HG03439 (cell line): ENCODE data around the gene OR6S1.
A peak's percentile ranks its signal among the peaks of the same experiment; 100 is the strongest.

ENCODE experiments used
- ATAC-seq: cut with Tn5 transposase; IDR thresholded peaks from one replicate; pipeline ENCODE4 v1.9.1; 2021; ENCODE audit warnings: mild to moderate bottlenecking, moderate library complexity; ENCODE audit not compliant: unreplicated experiment

Gene OR6S1, protein sequence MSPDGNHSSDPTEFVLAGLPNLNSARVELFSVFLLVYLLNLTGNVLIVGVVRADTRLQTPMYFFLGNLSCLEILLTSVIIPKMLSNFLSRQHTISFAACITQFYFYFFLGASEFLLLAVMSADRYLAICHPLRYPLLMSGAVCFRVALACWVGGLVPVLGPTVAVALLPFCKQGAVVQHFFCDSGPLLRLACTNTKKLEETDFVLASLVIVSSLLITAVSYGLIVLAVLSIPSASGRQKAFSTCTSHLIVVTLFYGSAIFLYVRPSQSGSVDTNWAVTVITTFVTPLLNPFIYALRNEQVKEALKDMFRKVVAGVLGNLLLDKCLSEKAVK

DNA sequence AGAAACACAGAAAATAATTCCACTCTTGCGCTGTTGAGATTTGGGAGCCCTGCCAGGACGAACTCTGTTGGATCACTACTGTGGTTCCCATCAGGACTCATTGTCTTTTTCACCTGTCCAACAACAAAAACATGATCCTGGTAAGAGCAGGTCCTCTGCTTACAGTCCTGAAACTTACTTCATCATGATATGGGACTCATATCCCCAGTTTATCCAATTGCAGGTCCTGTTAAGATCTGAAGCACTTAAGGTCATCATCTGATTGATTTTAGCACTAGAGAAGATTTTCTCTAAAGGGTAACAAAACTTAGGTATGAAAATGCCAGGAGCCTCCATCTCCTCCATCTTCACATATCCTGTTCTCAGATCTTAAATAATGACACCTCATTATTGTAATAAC is at the start of gene OR6S1:
Gene OR6S1 (minus strand): TSS at position 101 of the 400 bp plus-strand sequence. CDS start 0 bp downstream, at position 101.
- no peak for ATAC-seq

DNA sequence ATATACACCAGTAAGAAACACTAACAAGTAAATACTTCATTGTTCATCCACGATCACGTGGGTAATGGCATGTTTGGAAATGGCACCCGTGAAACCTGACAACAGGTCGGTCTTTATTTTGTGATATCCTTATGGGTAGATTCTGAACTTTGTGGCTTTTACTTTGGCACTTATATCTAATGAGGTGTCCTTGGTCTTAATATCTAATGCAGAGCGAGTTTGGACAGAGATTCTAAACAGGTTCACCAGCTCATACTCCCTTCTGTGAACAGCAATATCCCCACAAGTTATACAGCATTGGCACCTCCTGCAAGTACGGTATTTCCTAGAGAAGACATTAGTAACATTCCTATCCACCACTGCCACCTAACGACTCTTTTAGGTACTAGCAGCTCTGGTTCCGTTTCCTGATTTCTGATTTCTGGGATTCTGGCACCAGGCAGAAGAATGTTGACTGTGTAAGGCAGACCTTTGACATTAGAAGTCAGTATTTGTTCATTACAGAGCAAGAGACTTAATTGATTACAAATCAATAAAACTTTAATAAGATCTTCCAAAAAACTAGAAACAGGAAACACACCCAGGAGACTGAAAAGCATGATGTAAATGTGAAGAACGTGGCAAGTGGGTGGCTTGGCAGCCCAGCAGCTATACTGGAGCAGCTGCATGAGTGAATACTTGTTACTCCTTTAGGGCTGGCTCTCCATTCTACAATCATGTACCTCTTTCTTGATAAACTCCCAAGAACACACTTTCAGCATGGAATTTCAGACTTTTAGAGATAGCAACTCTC is 49.6 kb upstream of the OR6S1 start:
- peak; percentile 66 for ATAC-seq

DNA sequence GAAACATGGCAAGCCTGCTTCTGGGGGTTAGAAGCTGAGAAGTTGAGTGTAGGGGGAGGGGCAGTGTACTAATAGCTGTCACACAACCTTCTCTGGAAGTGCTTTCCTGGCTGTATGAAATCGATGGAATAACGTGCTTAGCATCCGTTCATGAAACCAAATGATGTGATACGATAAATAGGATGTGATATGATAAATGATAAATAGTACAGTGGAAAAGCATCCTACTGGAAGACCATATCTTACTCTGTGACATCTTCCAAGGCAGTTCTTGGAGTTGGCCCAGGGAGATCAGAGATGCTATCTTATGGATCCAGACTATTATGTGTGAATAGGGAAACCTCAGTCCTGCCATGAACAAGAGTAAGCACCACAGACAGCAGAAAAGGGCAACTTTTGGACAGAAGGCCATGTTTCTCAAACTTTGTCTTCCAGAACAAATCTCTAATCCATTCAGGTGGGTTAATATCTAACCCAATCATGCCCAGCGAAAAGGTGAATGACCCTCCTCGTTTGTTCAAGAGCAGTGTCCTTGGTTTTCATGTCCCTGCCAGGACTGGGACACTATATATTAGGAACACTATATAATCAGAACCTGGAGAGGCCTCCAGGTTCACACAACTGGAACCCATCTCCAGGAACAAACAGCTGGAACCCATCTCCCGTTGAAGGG is 46.8 kb upstream of the OR6S1 start, which contains the start of gene ANG:
Gene ANG (plus strand): TSS at position 598 of the 673 bp plus-strand sequence. CDS start 4,801 bp downstream, outside the sequence.
- no peak for ATAC-seq

DNA sequence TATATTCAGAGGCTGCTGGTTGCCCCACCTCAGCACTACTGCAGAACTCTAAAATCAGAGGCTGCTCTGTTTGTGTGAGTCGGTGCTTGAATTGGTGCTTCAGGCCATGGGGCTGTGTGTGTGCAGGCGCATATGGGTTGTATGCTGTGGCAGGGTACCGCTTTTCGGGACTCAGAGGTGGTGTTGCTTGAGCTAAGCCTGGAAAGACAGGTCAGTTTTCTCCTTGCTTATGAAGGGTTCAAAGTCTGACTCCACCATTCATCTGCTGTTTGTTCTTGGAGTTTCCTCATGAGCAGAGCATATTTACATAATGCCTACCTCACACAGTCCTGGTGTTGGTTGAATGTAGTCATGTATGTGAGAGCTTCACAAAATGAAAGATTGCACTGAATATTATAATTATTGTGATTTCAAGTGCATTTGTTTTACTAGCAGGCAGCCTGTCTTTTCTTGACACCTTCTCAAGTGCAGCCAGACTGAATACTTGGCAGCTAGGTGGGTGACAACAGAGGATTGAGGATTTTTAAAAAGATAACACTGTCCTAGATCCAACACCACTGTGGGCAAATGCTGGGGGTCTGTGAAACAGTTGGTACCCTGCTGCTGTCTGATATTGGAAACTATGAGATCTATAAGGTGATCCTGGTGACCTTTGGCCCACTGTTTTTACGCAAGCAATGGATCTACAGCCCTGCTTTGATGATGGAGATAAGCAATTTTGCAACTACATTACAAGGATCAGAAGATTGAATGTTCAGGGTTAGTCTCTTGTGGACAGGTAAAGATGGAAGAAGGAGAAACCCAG is 46.1 kb upstream of the OR6S1 start:
- ATAC-seq = no peak

DNA sequence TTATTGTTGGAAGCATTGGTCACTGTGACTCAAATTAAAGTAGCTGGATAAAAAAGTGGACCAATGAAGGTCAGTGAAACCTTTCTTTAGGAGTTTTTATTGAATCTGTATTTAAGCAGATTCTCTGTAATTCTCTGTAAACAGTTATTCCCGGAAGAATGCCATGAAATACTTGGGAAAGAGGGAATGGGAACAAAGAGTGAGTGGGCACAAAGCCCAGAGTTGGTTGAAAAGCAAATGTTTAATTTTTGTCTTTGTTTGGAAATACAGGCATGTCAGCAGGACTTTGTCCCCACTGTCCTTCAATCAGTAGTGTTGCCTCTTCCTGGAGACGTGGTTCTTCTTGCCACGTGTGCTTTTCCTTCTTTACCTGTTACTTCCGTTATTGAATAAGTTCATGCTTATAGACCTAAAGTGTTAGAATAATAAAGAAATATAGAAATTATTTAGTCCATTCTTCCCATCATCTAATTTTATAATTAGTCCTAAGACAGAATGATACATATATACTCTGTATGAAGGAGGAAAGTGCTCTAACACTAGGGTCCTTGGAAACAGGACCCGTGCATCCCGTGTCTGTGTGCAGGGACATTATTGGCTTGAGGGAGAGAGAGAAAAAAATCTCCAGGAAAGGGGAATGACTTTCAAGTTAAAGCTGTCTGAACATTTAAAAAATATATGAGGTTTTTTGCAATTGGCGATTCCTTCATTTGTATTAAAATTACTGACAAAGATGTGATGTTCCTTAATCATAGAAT is 45.1 kb upstream of the OR6S1 start:
- no peak for ATAC-seq

DNA sequence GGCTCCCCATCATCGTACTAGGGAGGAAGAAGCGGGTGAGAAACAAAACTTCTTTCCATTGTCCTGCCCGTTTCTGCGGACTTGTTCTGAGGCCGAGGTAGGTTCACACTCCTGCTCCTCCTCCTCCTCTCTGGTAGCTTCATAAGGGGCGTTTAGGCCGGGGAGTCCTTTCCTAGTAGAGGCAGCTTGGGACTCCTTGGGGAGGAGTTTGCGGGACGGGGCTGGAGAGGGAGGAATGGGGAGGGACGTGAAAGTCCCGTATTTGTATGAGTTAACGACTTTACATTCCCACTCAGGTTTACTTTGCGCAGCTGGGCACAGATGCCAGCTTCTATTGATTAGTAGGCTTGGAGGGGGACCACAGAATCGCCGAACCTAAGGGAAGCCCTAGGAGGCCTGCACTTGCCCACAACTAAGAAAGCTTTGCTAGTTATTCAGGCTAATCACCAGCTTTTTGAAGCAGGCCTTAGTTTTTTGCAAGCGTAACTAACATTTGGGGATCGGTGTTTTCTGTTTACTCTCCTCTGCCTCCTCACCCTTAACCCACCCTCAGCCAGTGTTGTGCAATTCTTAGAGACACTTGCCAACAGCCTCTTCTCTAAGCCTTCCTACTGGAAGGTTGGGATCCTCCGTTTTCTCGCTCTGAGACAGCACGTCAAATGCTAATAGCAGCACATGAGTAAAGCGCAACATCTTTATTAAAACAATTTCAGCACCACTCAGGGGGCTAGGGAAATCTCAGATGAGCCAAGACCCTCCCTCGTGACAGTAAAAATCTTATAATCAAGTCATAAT is 43.4 kb upstream of the OR6S1 start:
- ATAC-seq = no peak

DNA sequence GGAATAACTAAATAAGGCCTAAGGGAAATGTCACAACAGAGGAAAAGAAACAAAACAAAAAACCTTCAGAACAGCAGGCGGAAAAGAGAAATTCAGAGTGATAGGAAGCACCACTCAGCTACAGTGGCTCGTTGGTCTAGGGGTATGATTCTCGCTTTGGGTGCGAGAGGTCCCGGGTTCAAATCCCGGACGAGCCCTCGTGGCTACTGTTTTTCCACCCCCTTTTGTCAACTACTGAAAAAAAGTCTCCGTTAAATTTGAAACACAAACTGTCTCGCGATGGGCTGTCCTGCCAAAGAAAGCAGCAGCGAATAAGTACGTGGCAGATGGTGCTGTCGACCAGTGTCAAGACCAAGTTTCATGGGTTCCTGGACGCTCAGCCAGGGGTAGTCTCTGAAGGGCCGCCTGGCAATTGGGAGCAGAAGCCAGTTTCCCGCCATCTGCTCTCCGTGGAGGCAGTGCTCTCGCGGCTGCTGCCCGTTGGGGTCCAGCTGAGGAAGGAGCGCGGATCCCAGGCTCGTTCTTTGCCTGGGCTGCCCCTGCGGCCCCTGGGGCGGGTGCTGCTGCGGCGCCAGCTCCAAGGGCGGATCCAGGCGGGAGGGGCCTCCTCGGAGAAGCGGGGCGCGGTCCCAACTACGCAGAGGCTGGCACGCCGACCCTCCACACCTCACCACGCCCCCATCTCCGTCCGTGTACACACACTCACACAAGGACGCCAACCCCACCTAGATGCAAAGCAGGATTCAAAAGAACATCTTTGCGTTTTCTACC is 42.6 kb upstream of the OR6S1 start, which contains the start of gene RNASE4:
Gene RNASE4 (plus strand): TSS at position 670 of the 771 bp plus-strand sequence. CDS start 14,812 bp downstream, outside the sequence.
- peak; percentile 34 for ATAC-seq

DNA sequence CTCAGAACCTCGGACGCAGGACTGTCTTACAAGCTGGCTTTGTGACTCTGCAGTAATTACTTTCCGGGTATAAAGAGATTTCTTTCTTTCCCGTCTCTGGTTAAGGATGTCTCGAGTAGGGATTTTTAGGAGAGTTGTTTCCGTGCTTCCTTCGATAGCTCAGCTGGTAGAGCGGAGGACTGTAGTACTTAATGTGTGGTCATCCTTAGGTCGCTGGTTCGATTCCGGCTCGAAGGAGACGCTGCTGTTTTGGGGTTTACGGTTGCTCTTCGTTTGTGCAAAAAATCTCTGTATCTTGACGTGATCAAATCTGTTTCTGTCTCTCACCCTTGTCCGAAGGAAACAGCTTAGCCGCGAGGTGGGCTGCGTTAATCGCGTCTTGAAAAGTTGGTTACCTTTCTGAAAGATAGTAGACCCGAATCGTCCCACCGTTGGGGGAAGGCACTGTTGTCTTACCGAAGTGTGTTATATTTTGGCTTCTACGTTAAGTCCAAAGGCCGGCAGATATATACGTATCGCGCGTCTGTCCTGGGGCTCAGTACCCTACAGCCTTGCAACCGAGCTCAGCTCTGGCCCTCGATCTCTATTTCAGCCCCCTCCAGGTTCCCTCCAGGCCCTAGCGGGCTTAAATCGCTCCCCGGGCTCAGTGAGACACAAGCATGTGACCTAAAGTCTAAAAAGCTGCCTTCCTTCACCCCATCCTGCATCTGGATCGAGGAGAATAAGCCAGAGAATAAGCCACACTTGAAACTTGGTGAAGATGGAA is 41.8 kb upstream of the OR6S1 start:
- ATAC-seq = peak; percentile 37

DNA sequence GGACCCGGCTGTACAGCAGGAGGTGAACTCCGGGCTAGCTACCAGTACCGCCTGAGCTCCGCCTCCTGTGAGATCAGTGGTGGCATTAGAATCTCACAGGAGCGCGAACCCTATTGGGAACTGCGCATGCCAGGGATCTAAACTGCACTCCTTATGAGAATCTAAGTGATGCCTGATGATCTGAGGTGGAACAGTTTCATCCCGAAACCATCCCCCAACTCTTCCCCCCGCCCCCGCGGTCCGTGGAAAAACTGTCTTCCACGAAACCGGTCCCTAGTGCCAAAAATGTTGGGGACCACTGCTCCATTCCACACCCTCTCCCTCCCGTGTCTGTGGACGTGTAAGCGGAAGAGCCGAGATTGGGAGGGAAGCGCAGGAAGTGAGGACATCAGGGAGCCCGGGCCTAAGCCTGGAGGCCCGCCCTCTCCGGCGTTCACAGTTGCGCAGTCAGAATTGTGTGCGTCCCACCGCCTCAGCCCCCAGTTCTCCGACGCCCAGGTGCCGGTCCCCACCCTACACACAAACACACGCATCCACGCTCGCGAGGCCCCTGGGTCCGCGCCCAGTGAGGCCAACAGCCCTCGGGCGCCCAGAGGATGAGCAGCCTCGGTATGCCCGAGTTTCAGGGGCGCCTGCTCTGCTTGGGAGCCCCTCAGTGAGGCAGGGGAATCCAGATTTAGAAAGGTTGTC is 41.1 kb upstream of the OR6S1 start:
- peak; percentile 35 for ATAC-seq

DNA sequence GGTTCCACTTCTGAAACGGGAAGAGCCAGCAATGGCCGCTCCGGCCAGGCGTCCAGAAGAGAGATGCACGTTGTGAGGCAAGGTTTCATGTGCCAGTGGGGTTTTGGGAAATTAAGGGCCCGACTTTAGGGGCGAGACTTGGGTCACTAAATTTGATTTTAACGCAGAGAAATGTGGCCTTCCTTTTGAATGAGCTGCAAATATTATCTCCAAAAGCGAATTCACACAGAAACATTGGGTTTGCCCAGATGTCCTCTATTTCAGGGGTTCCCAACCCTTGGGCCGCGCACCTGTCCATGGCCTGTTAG is 40.6 kb upstream of the OR6S1 start:
- no peak for ATAC-seq

DNA sequence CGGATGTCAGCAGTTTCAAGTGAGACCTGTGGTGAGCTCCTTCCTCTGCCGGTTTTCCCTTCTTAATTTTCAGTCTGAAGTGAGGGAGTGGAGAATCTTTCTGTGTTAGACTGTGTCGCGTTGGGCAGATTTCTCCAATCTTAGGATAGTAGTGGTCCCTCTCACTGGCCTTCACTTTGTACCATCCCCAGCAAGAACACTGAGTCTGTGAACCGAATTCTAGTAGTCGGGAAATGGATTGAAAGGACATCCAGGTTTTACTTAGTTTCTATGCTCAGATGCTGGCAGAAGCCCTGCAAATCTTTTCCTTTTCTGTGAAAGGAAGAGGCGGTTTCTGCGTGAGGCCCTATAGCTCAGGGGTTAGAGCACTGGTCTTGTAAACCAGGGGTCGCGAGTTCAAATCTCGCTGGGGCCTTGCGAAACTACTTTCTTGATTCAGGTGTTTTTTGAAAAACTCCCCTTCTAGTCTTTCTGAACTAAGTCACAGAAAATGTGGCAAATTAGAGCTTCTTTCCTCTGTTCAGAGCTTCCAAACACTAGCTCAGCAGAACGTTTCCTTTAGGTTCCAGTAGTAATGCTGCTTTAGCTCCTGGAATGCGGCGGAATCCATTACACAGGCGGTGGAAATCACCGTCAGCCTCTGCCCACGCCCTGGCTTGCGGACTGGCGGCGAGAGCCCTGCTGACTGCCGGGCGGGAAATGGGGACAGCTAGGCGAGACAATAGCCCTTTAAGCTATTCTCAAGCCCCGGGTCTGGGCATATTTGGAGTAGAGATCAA is 40.0 kb upstream of the OR6S1 start:
- no peak for ATAC-seq

DNA sequence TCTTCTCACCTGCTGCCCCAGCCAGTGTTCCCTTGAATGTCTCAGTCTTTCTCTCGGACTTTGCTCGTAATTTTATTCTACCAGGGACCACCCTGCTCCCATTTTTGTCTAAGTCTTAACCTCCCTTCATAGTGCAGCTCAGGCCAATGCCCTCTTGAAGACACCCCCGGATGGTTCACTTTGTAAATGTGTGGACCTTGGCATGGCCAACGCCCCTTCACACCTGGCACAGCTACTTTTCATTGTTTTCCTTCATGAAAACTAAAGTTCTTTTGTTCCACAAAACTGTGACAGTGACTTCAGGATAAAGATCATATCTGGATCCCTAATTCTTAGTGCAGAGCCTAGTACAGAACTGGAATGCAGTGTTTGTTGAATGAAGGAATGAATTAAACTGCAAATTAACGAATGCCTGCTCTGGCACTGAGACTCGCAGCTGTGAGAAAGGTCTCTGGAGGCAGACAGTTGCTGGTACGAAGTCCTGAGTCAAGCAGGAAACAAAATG is 39.4 kb upstream of the OR6S1 start:
- ATAC-seq = no peak

DNA sequence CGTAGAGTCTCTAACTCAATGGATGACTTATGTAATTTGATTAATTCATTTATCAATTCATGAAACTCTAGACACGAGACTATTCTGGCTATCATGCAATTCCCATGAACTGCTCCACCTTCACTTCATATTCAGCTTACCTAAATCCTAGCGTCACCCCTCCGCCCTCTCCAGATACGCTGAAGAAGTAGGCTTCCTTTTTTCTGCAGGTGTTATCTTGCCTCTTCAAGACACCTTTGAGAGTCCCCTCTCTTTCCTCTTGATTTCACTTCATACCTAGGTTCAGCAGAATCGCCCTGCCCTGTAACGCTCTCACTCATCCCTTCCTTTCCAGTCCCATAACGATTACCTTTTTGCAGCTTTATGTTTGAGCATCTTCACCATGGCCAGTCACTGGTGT is 38.9 kb upstream of the OR6S1 start:
- ATAC-seq = no peak

DNA sequence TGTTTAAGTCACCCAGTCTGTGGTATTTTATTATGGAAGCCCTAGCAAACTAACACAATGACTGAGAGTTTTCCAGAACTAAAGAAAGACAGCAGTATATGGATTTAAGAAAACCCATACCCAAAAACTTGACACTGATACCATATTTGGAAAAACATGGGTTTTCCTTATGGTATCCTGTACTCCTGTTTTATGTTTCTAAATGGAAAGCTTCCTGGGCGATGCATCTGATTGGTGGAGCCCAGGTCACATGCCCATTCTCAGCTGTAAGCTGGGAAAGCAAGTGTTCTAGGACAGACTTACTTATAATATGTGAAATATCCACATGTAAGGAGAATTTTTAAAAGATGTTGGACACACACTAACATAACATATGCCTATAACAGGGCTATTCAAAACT is 38.4 kb upstream of the OR6S1 start:
- no peak for ATAC-seq

DNA sequence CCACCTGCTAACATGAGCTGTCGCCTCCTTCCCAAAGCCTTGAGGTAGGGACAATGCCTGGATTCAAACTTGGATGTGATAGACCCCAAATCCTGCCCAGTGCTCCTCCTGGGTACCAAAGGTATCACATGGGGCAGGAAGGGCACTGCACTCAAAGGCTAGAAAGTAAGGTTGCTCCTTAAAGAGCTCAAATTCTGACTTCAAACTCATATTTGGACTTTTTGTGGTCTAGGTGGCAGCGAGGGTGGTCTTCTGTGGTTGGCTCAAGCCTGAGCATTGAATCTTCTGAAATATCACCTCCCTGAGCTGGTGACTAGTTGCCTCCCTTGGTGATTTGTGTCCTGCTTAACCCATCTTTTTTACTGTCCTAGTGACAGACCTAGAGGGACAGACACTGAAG is 34.6 kb upstream of the OR6S1 start:
- ATAC-seq = no peak

DNA sequence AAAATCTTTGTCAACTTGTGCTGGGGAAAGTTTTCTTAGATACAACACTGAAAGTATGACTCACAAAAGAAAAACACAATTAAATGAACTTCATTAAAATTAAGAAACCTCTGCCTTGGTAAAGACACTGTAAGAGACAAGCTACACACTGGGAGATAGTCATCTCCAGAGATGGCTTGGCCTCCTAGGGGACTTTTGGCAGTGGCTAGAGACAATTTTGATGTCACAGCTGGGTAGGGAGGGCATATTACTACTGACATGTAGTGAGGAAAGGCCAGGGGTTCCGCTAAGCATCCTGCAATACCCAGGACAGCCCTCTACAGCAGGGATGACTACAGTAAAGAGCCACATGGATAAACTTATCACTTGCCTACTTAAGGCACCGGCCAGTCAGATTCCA is 34.2 kb upstream of the OR6S1 start:
- no peak for ATAC-seq
